ENCODE measurements around the gene SYNE2. TPM values are rescaled to one million over a fixed set of nuclear protein-coding genes. Genes with fewer than 3 reads are reported as not detected.

SYNE2 gene
- total RNA-seq, 1 experiment from 2014 or later = 48.5 TPM

GRCh38 chr14:63992858-63993257 lies 140.1 kb downstream of the SYNE2 start:
- Histone ChIP-seq H3K9me3 (no peaks in the 10 kb centered on the region), H3K36me3 (ENCODE audit: control insufficient read depth, insufficient read depth, low read length) (no peaks in the 10 kb centered on the region), H3K4me3 (ENCODE audit: low read depth, low read length) (no peak overlapping the region), H3K27me3 (replicated peaks; ENCODE audit: control insufficient read depth, insufficient read depth, low read length) (no peaks in the 10 kb centered on the region), H3K4me1 (no peaks in the 10 kb centered on the region)
- H3K36me3 Mint-ChIP-seq (ENCODE audit: insufficient read depth, unreplicated experiment) = peaks cover 10% of the 10 kb centered on the region
- no peak overlapping the region for H3K4me3 Mint-ChIP-seq (ENCODE audit: unreplicated experiment)
- ChIA-PET POLR2A (no interaction called here), CTCF (no interaction called here)
- H3K27ac Mint-ChIP-seq (ENCODE audit: unreplicated experiment) = no peak overlapping the region
- intact Hi-C loops (cut with micrococcal nuclease; ENCODE audit: unreplicated experiment) = no loop called here
- TF ChIP-seq CTCF (IDR thresholded peaks at IDR 0.05; ENCODE audit: insufficient read depth in 1 of 2, low read depth in 1 of 2, low read length in 1 of 2, severe bottlenecking in 1 of 2, unreplicated experiment in 1 of 2) = no peak
- no peaks in the 10 kb centered on the region for H3K27me3 Mint-ChIP-seq (ENCODE audit: insufficient read depth, unreplicated experiment)
- no peaks in the 10 kb centered on the region for H3K9me3 Mint-ChIP-seq (ENCODE audit: unreplicated experiment)
- H3K4me1 Mint-ChIP-seq (ENCODE audit: low read depth, unreplicated experiment) = no peaks in the 10 kb centered on the region
- no TSS peak for BruUV-seq (replicated peaks)
- no peak for DNase-seq

GRCh38 chr14:63993992-63994391 lies 141.2 kb downstream of the SYNE2 start:
- H3K27ac Mint-ChIP-seq (ENCODE audit: unreplicated experiment) = no peak overlapping the region
- Histone ChIP-seq H3K4me1 (no peaks in the 10 kb centered on the region), H3K27me3 (replicated peaks; ENCODE audit: control insufficient read depth, insufficient read depth, low read length) (no peaks in the 10 kb centered on the region), H3K9me3 (no peaks in the 10 kb centered on the region), H3K4me3 (ENCODE audit: low read depth, low read length) (no peak overlapping the region), H3K36me3 (ENCODE audit: control insufficient read depth, insufficient read depth, low read length) (no peaks in the 10 kb centered on the region)
- no peaks in the 10 kb centered on the region for H3K27me3 Mint-ChIP-seq (ENCODE audit: insufficient read depth, unreplicated experiment)
- intact Hi-C loops (cut with micrococcal nuclease; ENCODE audit: unreplicated experiment) = no loop called here
- TF ChIP-seq CTCF (IDR thresholded peaks at IDR 0.05; ENCODE audit: insufficient read depth in 1 of 2, low read depth in 1 of 2, low read length in 1 of 2, severe bottlenecking in 1 of 2, unreplicated experiment in 1 of 2) = peak in 1 of 2 experiments; percentile 14
- ChIA-PET POLR2A (no interaction called here), CTCF (no interaction called here)
- no peaks in the 10 kb centered on the region for H3K9me3 Mint-ChIP-seq (ENCODE audit: unreplicated experiment)
- no peak overlapping the region for H3K4me3 Mint-ChIP-seq (ENCODE audit: unreplicated experiment)
- H3K4me1 Mint-ChIP-seq (ENCODE audit: low read depth, unreplicated experiment) = no peaks in the 10 kb centered on the region
- no peak for DNase-seq
- BruUV-seq (replicated peaks) = no TSS peak
- H3K36me3 Mint-ChIP-seq (ENCODE audit: insufficient read depth, unreplicated experiment) = peaks cover 10% of the 10 kb centered on the region

- Mint-ChIP-seq H3K27ac (ENCODE audit: unreplicated experiment) (no peak overlapping the region), H3K4me1 (ENCODE audit: low read depth, unreplicated experiment) (no peaks in the 10 kb centered on the region), H3K36me3 (ENCODE audit: insufficient read depth, unreplicated experiment) (peaks cover 10% of the 10 kb centered on the region), H3K4me3 (ENCODE audit: unreplicated experiment) (no peak overlapping the region), H3K27me3 (ENCODE audit: insufficient read depth, unreplicated experiment) (no peaks in the 10 kb centered on the region), H3K9me3 (ENCODE audit: unreplicated experiment) (no peaks in the 10 kb centered on the region)
- CTCF ChIA-PET = no interaction called here
- no peaks in the 10 kb centered on the region for H3K9me3 ChIP-seq
- no peak overlapping the region for H3K4me3 ChIP-seq (ENCODE audit: low read depth, low read length)
- no peaks in the 10 kb centered on the region for H3K4me1 ChIP-seq
- intact Hi-C loops (cut with micrococcal nuclease; ENCODE audit: unreplicated experiment) = no loop called here
- no peak for DNase-seq
- TF ChIP-seq CTCF (IDR thresholded peaks at IDR 0.05; ENCODE audit: insufficient read depth in 1 of 2, low read depth in 1 of 2, low read length in 1 of 2, severe bottlenecking in 1 of 2, unreplicated experiment in 1 of 2) = no peak
- H3K27me3 ChIP-seq (replicated peaks; ENCODE audit: control insufficient read depth, insufficient read depth, low read length) = no peaks in the 10 kb centered on the region
- no TSS peak for BruUV-seq (replicated peaks)
- H3K36me3 ChIP-seq (ENCODE audit: control insufficient read depth, insufficient read depth, low read length) = no peaks in the 10 kb centered on the region
- POLR2A ChIA-PET = no interaction called here
Measured at GRCh38 chr14:63995285-63995684, 142.5 kb downstream of the SYNE2 start.

Measured in Caco-2 (cell line).